ENCODE results near the gene CNTNAP1. TPM values are rescaled to one million over a fixed set of nuclear protein-coding genes. Genes with fewer than 3 reads are reported as not detected.
A peak's percentile ranks its signal among the peaks of the same experiment; 100 is the strongest.

The CNTNAP1 gene
- total and polyA plus RNA-seq, 9 of the 15 experiments (the other 6 are each of a cell fraction or from before 2014, with no cell fraction given) = 0.10 to 1.8 (median 0.62) TPM

GRCh38 chr17:42679492-42680330, 2.6 kb upstream of the CNTNAP1 start (continued):
- TF ChIP-seq ZBTB17 (CRISPR knock-in tag; IDR thresholded peaks at IDR 0.05) (0 out of 2 replicates have a peak, but pooled peaks have one; percentile 30), MAZ (CRISPR knock-in tag; conservative IDR thresholded peaks at IDR 0.05 in 1 of 2, IDR thresholded peaks at IDR 0.05 in 1 of 2) (peak; percentile 54 to 55; a peak in 2 of 4 replicates), FOXP4 (CRISPR knock-in tag; IDR thresholded peaks at IDR 0.05; ENCODE audit: borderline replicate concordance) (peak; percentile 91; the same call in 1 of the 2 replicates), U2AF1 (optimal IDR thresholded peaks at IDR 0.05; ENCODE audit: low read depth, low read length) (peak; percentile 47), ZBED1 (IDR thresholded peaks at IDR 0.05) (no peak), U2AF2 (optimal IDR thresholded peaks at IDR 0.05; ENCODE audit: low read depth, low read length) (no peak), FIP1L1 (IDR thresholded peaks at IDR 0.05; ENCODE audit: low read depth, low read length, poor library complexity, severe bottlenecking) (peak; percentile 87), RB1 (IDR thresholded peaks at IDR 0.05; ENCODE audit: low read depth) (peak; percentile 84), HNRNPLL (IDR thresholded peaks at IDR 0.05; ENCODE audit: low read depth, low read length, poor library complexity, severe bottlenecking) (peak; percentile 36), TRIM24 (IDR thresholded peaks at IDR 0.05) (no peak), STAT6 (CRISPR knock-in tag; IDR thresholded peaks at IDR 0.05) (no peak), ZNF511 (CRISPR knock-in tag; IDR thresholded peaks at IDR 0.05) (peak; percentile 94), ARID3A (IDR thresholded peaks at IDR 0.05; ENCODE audit: borderline replicate concordance, low read depth, low read length) (no peak), CTBP1 (IDR thresholded peaks at IDR 0.05; ENCODE audit: borderline replicate concordance) (peak; percentile 76), CTCF (IDR thresholded peaks at IDR 0.05 in 2 of 3, conservative IDR thresholded peaks at IDR 0.05 in 1 of 3; ENCODE audit: insufficient read depth in 2 of 3, low read depth in 1 of 3, low read length in 3 of 3) (peak; percentile 60 to 90 (median 64))

Data from K562 (cell line).